HG03196 (cell line): ENCODE measurements around the gene HMGXB3.

Experiments
- ATAC-seq: cut with Tn5 transposase; IDR thresholded peaks from one replicate; pipeline ENCODE4 v1.9.1; 2021; ENCODE audit not compliant: unreplicated experiment

The HMGXB3 gene

GRCh38 chr5:150000256-150000989, at the start of gene HMGXB3, which contains the start of gene TIGD6:
HMGXB3 (plus strand) TSS chr5:150000739; CDS start chr5:150004853, 4,114 bp downstream.
TIGD6 (minus strand) TSS chr5:150000654; CDS start chr5:149996348, 4,306 bp downstream.
- peak; percentile 87 for ATAC-seq

- ATAC-seq = no peak
Observed at GRCh38 chr5:149951138-149951749, 49.3 kb upstream of the HMGXB3 start.

GRCh38 chr5:149953436-149954121, 47.0 kb upstream of the HMGXB3 start:
- ATAC-seq = no peak

- no peak for ATAC-seq
Observed at GRCh38 chr5:149954798-149955197, 45.7 kb upstream of the HMGXB3 start.

- ATAC-seq = no peak
Observed at GRCh38 chr5:149956685-149957084, 43.9 kb upstream of the HMGXB3 start.

GRCh38 chr5:149957855-149958254, 42.7 kb upstream of the HMGXB3 start:
- ATAC-seq = no peak

GRCh38 chr5:149959406-149960236, 40.9 kb upstream of the HMGXB3 start:
- no peak for ATAC-seq

GRCh38 chr5:149960272-149961185, 40.0 kb upstream of the HMGXB3 start, which contains the start of gene SLC26A2:
SLC26A2 (plus strand) TSS chr5:149960758; CDS start chr5:149977653, 16,895 bp downstream.
- peak; percentile 97 for ATAC-seq

- no peak for ATAC-seq
Observed at GRCh38 chr5:149961186-149961685, 39.3 kb upstream of the HMGXB3 start.

GRCh38 chr5:149961957-149962409, 38.6 kb upstream of the HMGXB3 start:
- no peak for ATAC-seq

- no peak for ATAC-seq
Observed at GRCh38 chr5:149962601-149963300, 37.8 kb upstream of the HMGXB3 start.

GRCh38 chr5:149963729-149964128, 36.8 kb upstream of the HMGXB3 start:
- no peak for ATAC-seq

GRCh38 chr5:149966946-149967345, 33.6 kb upstream of the HMGXB3 start:
- ATAC-seq = no peak

GRCh38 chr5:149969181-149969930, 31.2 kb upstream of the HMGXB3 start:
- ATAC-seq = no peak

GRCh38 chr5:149975409-149975808, 25.1 kb upstream of the HMGXB3 start:
- ATAC-seq = no peak

GRCh38 chr5:149979896-149980295, 20.6 kb upstream of the HMGXB3 start:
- no peak for ATAC-seq

GRCh38 chr5:149981206-149981605, 19.3 kb upstream of the HMGXB3 start:
- ATAC-seq = no peak

GRCh38 chr5:149982505-149982904, 18.0 kb upstream of the HMGXB3 start:
- no peak for ATAC-seq
